ENCODE data around the gene AIFM3. TPM values are rescaled to one million over a fixed set of nuclear protein-coding genes. Genes with fewer than 3 reads are reported as not detected.

The AIFM3 gene
- total and polyA plus RNA-seq, 2 of the 13 experiments (the other 11 are each of a cell fraction or from before 2014, with no cell fraction given) = 9.0 to 15.3 TPM

- TF ChIP-seq MED1 (CRISPR knock-in tag; IDR thresholded peaks at IDR 0.05) (peak; percentile 58), ZNF18 (CRISPR knock-in tag; IDR thresholded peaks at IDR 0.05; ENCODE audit: insufficient replicate concordance) (peak; percentile 22), SOX6 (IDR thresholded peaks at IDR 0.05) (no peak), SOX6 (CRISPR knock-in tag; IDR thresholded peaks at IDR 0.05) (peak; percentile 82), SP1 (IDR thresholded peaks at IDR 0.05) (no peak), SP1 (CRISPR knock-in tag; IDR thresholded peaks at IDR 0.05) (peak; percentile 30; the same call in 1 of the 2 replicates), ZNF460 (CRISPR knock-in tag; IDR thresholded peaks at IDR 0.05; ENCODE audit: borderline replicate concordance) (no peak; the same call in 1 of the 2 replicates), HOXA3 (CRISPR knock-in tag; IDR thresholded peaks at IDR 0.05) (peak; percentile 82), ZNF510 (CRISPR knock-in tag; IDR thresholded peaks at IDR 0.05; ENCODE audit: low read depth) (no peak), ZBTB44 (CRISPR knock-in tag; IDR thresholded peaks at IDR 0.05) (no peak), ZNF768 (CRISPR knock-in tag; IDR thresholded peaks at IDR 0.05) (peak; percentile 46), MYC (CRISPR knock-in tag; IDR thresholded peaks at IDR 0.05; ENCODE audit: borderline replicate concordance) (peak; percentile 84; the same call in 1 of the 2 replicates), MAFG (CRISPR knock-in tag; IDR thresholded peaks at IDR 0.05) (0 out of 2 replicates have a peak, but pooled peaks have one; percentile 6), TMF1 (CRISPR knock-in tag; IDR thresholded peaks at IDR 0.05; ENCODE audit: low read depth) (no peak), ZNF761 (CRISPR knock-in tag; conservative IDR thresholded peaks at IDR 0.05) (peak; percentile 89), ZNF615 (CRISPR knock-in tag; IDR thresholded peaks at IDR 0.05; ENCODE audit: borderline replicate concordance) (no peak), JUNB (CRISPR knock-in tag; IDR thresholded peaks at IDR 0.05; ENCODE audit: borderline replicate concordance) (no peak), ZNF446 (CRISPR knock-in tag; IDR thresholded peaks at IDR 0.05) (no peak), WIZ (CRISPR knock-in tag; IDR thresholded peaks at IDR 0.05) (no peak), BRCA1 (CRISPR knock-in tag; IDR thresholded peaks at IDR 0.05) (no peak), ZNF414 (CRISPR knock-in tag; IDR thresholded peaks at IDR 0.05) (peak; percentile 89; the same call in 1 of the 2 replicates), ZNF280B (CRISPR knock-in tag; IDR thresholded peaks at IDR 0.05; ENCODE audit: borderline replicate concordance) (peak; percentile 82; the same call in 1 of the 2 replicates), HMG20B (CRISPR knock-in tag; conservative IDR thresholded peaks at IDR 0.05) (no peak), PLRG1 (conservative IDR thresholded peaks at IDR 0.05) (no peak), NR1H2 (CRISPR knock-in tag; IDR thresholded peaks at IDR 0.05; ENCODE audit: borderline replicate concordance, low read depth) (no peak; the same call in 1 of the 2 replicates)
Measured at GRCh38 chr22:21001601-21002325, 34.7 kb downstream of the AIFM3 start, which contains the start of gene THAP7 (continued).
